Sigmoid colon (tissue), 7 donors: ENCODE data around the gene TBCCD1. TPM values are rescaled to one million over a fixed set of nuclear protein-coding genes. Genes with fewer than 3 reads are reported as not detected.

Experiments
- DNase-seq: peaks from one replicate; pipeline ENCODE4 v3.0.0-alpha.2; 2019
- H3K27ac ChIP-seq, 4 donors: fragments of 200-600 bp; sonication (generic); one replicate each; pipeline ENCODE4 v1.5.1; 2016 to 2019; ENCODE audit warnings: mild to moderate bottlenecking in 1 of 4
- H3K27me3 ChIP-seq, 3 donors: fragments of 200-600 bp; sonication (generic); one replicate each; pipeline ENCODE4 v1.5.1; 2019; ENCODE audit warnings: mild to moderate bottlenecking in 1 of 3
- H3K36me3 ChIP-seq, 4 donors: fragments of 200-600 bp; sonication (generic); one replicate each; pipeline ENCODE4 v1.5.1; 2016 to 2019
- H3K4me1 ChIP-seq, 4 donors: fragments of 200-600 bp; sonication (generic); one replicate each; pipeline ENCODE4 v1.5.1; 2017 to 2019
- H3K4me3 ChIP-seq, 4 donors: fragments of 200-600 bp; sonication (generic); one replicate each; pipeline ENCODE4 v1.5.1; 2017 to 2019; ENCODE audit warnings: mild to moderate bottlenecking in 2 of 4, moderate library complexity in 1 of 4
- H3K9me3 ChIP-seq, 4 donors: fragments of 200-600 bp in 3 of 4; sonication (generic) in 3 of 4; one replicate each; pipeline versions ENCODE4 v1.5.1 to v1.6.1; 2013 to 2019
- CTCF ChIP-seq, 4 experiments: fragments of 450-650 bp in 3 of 4; fragments of 200-600 bp in 1 of 4; IDR thresholded peaks; one replicate each; pipeline ENCODE4 v1.5.1; 2016 to 2019; ENCODE audit warnings: antibody characterized with exemption in 4 of 4, mild to moderate bottlenecking in 3 of 4, moderate library complexity in 2 of 4
- EP300 ChIP-seq, 4 donors: sonication (generic); formaldehyde crosslinking; IDR thresholded peaks; one replicate each; pipeline ENCODE4 v1.6.1; 2017; ENCODE audit warnings: antibody characterized with exemption in 4 of 4
- POLR2A ChIP-seq, 2 donors: fragments of 450-650 bp; IDR thresholded peaks; one replicate each; pipeline ENCODE4 v1.6.1; 2016; ENCODE audit warnings: antibody characterized with exemption in 2 of 2, mild to moderate bottlenecking in 2 of 2, moderate library complexity in 2 of 2
- POLR2AphosphoS5 ChIP-seq, 4 donors: sonication (generic); formaldehyde crosslinking; IDR thresholded peaks; one replicate each; pipeline ENCODE4 v1.6.1; 2017; ENCODE audit warnings: antibody characterized with exemption in 4 of 4
- WGBS, 2 donors: extraction: QIAGEN DNeasy Blood & Tissue Kit; methylation state at CpG; one replicate each; pipeline ENCODE4 v1.1.7; 2013; 5-methylcytosine and 5-hydroxymethylcytosine counted together
- intact Hi-C: fragments of 100-400 bp; cut with DNase I; formaldehyde crosslinking; loops from one replicate; pipeline ENCODE4 v1.15.1; 2023
- polyA plus RNA-seq, 3 donors: library from polyadenylated mRNA; stranded (reverse); fragments of 200-250 nt; gene quantifications; one replicate each; pipeline ENCODE4 v1.2.3, GENCODE V29; 2013
- total RNA-seq, 4 donors: library from RNA; depleted of rRNA; stranded (reverse); fragments of >200 nt; gene quantifications; one replicate each; pipeline ENCODE4 v1.1.0, GENCODE V29; 2016
- donor health status: healthy with polysubstance abuse.
- donor health status: Bipolar disorder and iron deficiency.
- donor health status: healthy.

The TBCCD1 gene
- total and polyA plus RNA-seq, 7 donors = 4.9 to 14.3 (median 9.7) TPM

DNA sequence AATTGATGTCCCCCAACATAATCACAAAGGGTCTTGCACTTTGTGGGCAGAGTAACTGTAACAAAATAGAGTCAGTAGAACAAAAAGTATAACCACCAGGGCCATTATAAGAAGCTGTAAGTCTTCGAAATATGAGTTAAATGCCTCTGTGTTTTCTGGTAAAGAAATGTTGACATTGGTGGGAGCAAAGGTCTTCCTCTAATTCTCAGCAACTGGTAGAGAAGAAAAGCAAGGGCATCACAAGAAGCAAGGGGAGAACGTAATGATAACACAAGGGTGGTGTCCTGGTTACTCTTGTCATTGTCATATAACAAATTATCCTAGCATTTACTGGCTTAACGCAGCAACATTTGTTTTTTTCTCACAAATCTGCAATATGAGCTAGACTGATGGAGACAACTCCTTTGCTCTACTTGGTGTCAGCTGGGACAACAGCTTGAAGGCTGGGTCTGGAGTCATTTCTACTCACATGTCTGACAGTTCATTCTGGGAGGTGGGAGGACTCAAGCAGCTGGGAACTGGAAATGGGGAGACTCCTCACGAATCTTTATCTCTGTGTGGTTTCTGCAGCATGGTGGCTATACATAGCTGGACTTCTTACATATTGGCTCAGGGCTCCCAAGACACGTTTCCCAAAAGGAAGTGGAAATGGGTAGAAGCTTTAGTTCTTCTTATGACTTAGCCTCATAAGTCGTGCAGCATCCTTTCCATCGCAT is 23.6 kb upstream of the TBCCD1 start:
- H3K27me3 ChIP-seq = peaks cover 0 to 4% (median 0%) of the 10 kb centered on the region in 3 donors
- intact Hi-C loops = no loop called here
- WGBS, 2 donors = 69 to 84% methylated on average over 7 of the region's 7 CpGs

DNA sequence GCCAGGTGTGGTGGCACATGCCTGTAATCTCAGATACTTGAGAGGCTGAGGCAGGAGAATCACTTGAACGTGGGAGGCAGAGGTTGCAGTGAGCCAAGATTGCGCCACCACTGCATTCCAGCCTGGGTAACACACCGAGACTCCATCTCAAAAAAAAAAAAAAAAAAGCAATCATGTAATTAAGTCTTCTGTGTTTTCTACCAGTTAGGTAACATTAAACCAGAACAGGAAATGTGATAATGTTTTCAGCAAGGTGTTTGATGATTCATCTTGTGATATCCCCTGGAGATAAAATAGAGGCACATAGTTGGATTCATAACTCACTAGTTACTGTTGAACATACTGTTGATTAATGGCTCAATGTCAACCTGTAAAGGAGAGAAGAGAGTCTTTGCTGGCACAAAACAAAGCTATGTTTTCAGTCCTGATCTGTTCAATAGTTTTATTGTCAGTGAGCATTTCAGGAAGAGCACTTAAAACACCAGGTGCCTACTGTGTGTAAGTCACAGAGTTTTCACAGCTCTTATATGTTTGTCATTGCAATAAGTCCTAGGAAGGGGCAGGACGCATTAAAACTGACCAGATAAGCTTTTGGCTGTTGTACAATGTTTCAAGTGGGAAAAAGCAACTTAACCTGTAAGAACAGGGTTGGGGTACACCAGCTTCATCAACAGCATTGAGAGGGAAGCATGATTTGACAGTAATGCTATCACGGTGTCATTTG is 22.9 kb upstream of the TBCCD1 start:
- Histone ChIP-seq H3K36me3 (peaks cover 0 to 13% (median 6%) of the 10 kb centered on the region in 4 donors), H3K4me3 (no peak overlapping the region), H3K9me3 (no peaks in the 10 kb centered on the region), H3K27ac (no peak overlapping the region), H3K4me1 (no peaks in the 10 kb centered on the region), H3K27me3 (peaks cover 0 to 4% (median 0%) of the 10 kb centered on the region in 3 donors)
- intact Hi-C loops = no loop called here
- no peak for DNase-seq
- TF ChIP-seq POLR2AphosphoS5 (IDR thresholded peaks at IDR 0.05) (no peak), EP300 (IDR thresholded peaks at IDR 0.05) (no peak), CTCF (IDR thresholded peaks at IDR 0.05) (no peak), POLR2A (IDR thresholded peaks at IDR 0.05) (no peak)
- WGBS, 2 donors = 56 to 74% methylated on average over 5 of the region's 5 CpGs

More for the DNA sequence above, 23.6 kb upstream of the TBCCD1 start:
- peaks cover 0 to 6% (median 2%) of the 10 kb centered on the region in 4 donors for H3K36me3 ChIP-seq
- no peaks in the 10 kb centered on the region for H3K9me3 ChIP-seq
- no peak for TF ChIP-seq EP300 (IDR thresholded peaks at IDR 0.05)
- TF ChIP-seq CTCF (IDR thresholded peaks at IDR 0.05) = no peak
- TF ChIP-seq POLR2A (IDR thresholded peaks at IDR 0.05) = no peak
- no peak for TF ChIP-seq POLR2AphosphoS5 (IDR thresholded peaks at IDR 0.05)
- H3K27ac ChIP-seq = no peak overlapping the region
- no peaks in the 10 kb centered on the region for H3K4me1 ChIP-seq
- H3K4me3 ChIP-seq = no peak overlapping the region
- no peak for DNase-seq

DNA sequence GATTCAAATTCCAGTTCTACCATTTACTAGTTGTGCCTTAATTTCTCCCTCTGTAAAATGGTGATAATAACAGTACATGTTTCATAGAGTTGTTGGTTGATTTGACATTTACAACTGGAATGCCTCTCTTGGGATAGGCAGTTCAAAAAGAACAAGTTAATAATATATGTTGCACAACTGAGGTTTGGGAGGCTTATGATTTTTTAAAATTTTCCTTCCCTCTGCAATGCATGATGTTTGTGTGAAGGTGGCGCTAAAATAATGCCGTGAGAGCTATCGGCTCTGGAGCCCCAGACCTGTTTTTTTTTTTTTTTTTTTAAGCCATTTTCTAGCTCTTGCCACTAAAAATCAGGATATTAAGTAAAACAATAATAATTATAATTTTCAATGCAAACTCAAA is 22.0 kb upstream of the TBCCD1 start:
- Histone ChIP-seq H3K9me3 (no peaks in the 10 kb centered on the region), H3K4me1 (no peaks in the 10 kb centered on the region), H3K27me3 (peaks cover 0 to 4% (median 0%) of the 10 kb centered on the region in 3 donors), H3K27ac (no peak overlapping the region), H3K36me3 (peaks cover 0 to 22% (median 14%) of the 10 kb centered on the region in 4 donors), H3K4me3 (no peak overlapping the region)
- no peak for DNase-seq
- intact Hi-C loops = no loop called here
- TF ChIP-seq CTCF (IDR thresholded peaks at IDR 0.05) (no peak), POLR2AphosphoS5 (IDR thresholded peaks at IDR 0.05) (no peak), POLR2A (IDR thresholded peaks at IDR 0.05) (no peak), EP300 (IDR thresholded peaks at IDR 0.05) (no peak)
- 34 to 42% methylated on average over 3 of the region's 3 CpGs for WGBS, 2 donors

- TF ChIP-seq EP300 (IDR thresholded peaks at IDR 0.05) (no peak), POLR2AphosphoS5 (IDR thresholded peaks at IDR 0.05) (no peak), POLR2A (IDR thresholded peaks at IDR 0.05) (no peak), CTCF (IDR thresholded peaks at IDR 0.05) (no peak)
- Histone ChIP-seq H3K4me3 (no peak overlapping the region), H3K27ac (no peak overlapping the region), H3K4me1 (no peaks in the 10 kb centered on the region), H3K9me3 (no peaks in the 10 kb centered on the region), H3K27me3 (peaks cover 0 to 4% (median 0%) of the 10 kb centered on the region in 3 donors), H3K36me3 (peaks cover 0 to 27% (median 18%) of the 10 kb centered on the region in 4 donors)
- 34 to 63% methylated on average over 2 of the region's 2 CpGs for whole genome bisulfite sequencing, 2 donors
- no peak for DNase-seq
- intact Hi-C loops = no loop called here
Measured at GRCh38 chr3:186588632-186589031, 21.5 kb upstream of the TBCCD1 start.
